Activated CD8-positive, alpha-beta memory T cell treated with anti-CD3 and anti-CD28 coated beads, Interleukin-2, amount 50 U/mL, for 4 hours (primary cell): Measurements from ENCODE around the gene HGS.

ENCODE experiments used
- DNase-seq: peaks from one replicate; pipeline ENCODE4 v3.0.0-alpha.2; 2020

HGS gene

DNA sequence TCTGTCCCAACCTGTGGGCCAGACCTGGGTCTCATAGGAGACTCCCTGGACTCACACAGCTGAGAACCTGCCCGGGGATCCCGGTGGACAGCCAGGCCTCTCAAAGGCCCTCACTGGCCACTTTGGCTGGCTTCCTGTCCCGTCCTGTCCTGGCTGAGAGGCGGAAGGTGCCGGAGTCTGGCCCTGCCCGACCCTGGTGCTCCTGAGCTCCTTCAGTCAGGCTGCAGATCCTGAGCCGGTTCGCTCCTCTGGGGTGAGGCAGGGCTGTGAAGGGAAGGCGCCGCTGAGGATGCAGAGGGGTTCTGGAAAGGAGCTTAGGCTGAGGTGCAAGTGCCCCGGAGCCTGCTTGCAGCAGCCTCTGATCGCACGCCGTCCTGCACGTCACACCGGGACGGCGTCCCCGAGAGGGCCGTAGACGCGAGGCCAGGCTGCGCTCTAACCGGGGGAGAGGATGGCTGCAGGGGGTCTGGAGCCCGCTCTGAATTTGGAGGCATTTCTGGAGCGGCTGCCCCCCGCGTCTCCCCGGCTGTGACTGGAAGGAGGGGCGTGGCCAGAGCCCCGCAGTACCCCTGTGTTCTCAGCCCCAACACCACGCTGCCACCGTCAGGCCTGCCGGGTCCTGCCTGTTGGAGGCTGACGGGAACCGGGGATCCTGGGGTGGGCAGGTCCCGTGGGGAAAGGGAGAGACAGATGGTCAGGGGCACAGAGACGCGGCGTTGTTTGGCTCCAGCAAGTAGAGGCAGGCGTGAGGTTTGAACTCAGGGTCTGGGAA is 4.1 kb downstream of the HGS start:
- no peak for DNase-seq

DNA sequence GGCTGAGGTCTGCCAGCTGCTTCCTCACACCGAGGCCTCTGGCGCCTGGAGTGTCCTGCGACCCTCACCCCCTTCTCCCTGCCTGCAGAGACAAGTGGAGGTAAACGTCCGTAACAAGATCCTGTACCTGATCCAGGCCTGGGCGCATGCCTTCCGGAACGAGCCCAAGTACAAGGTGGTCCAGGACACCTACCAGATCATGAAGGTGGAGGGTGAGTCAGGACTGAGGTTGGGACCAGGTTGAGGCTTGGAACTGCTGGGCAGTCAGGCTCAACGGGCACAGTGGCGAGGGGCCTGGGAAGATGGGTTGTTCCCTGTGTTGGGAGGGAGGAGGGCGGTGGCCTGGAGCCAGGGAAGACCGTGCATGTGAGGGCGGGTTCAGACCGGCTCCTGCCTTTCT is 4.8 kb downstream of the HGS start:
- DNase-seq = no peak

- DNase-seq = no peak
Observed at GRCh38 chr17:81690066-81690465, 6.3 kb downstream of the HGS start.

GRCh38 chr17:81690549-81690948 is 6.7 kb downstream of the HGS start:
- no peak for DNase-seq

- DNase-seq = no peak
Observed at GRCh38 chr17:81691196-81691595, 7.4 kb downstream of the HGS start.

GRCh38 chr17:81691608-81692007 is 7.8 kb downstream of the HGS start:
- no peak for DNase-seq

DNA sequence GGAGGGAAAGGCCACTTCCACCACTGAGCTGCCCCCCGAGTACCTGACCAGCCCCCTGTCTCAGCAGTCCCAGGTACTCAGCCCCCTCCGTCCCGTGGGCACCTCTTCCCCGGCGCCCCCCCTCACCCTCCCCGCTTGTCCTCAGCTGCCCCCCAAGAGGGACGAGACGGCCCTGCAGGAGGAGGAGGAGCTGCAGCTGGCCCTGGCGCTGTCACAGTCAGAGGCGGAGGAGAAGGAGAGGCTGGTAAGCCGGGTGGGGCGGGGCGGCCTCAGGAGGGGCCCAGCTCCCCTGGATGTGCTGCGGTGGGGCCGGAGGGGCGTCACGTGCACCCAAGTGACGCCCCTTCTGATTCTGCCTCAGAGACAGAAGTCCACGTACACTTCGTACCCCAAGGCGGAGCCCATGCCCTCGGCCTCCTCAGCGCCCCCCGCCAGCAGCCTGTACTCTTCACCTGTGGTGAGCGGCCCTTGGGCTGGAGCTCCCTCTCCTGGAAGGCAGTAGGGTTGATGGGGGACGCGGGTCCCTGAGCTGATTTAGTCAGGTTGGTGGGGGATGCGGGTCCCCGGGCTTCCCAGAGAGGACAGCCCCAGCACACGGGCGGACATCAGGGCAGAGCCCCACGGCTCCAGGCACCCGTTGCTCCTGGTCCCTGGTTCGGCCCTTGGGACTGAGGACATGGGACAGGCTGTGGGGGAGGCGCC is 9.8 kb downstream of the HGS start:
- DNase-seq = no peak

GRCh38 chr17:81694810-81695209 is 11.0 kb downstream of the HGS start:
- DNase-seq = no peak

DNA sequence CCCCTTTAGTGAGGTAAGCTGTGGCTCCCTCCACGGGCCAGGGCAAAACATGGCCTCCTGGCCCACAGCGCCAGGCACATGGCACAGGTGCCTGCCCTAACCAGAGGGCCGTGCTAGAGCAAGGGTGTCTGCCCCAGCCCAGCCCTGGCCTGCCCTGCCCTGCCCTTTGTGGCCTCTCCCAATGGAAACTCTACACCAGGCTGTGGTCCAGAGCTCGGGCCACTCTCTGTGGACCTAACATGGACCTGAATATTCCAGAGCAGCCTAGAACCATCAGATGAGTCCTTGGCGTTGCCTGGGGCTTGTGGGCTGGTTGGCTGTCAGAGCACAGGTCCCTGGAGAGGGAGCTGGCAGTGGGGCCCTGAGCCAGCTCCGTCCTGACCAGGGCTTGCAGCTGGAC is 11.4 kb downstream of the HGS start:
- no peak for DNase-seq

GRCh38 chr17:81695801-81696200 is 12.0 kb downstream of the HGS start:
- DNase-seq = no peak

- no peak for DNase-seq
Observed at GRCh38 chr17:81696218-81696941, 12.6 kb downstream of the HGS start.

DNA sequence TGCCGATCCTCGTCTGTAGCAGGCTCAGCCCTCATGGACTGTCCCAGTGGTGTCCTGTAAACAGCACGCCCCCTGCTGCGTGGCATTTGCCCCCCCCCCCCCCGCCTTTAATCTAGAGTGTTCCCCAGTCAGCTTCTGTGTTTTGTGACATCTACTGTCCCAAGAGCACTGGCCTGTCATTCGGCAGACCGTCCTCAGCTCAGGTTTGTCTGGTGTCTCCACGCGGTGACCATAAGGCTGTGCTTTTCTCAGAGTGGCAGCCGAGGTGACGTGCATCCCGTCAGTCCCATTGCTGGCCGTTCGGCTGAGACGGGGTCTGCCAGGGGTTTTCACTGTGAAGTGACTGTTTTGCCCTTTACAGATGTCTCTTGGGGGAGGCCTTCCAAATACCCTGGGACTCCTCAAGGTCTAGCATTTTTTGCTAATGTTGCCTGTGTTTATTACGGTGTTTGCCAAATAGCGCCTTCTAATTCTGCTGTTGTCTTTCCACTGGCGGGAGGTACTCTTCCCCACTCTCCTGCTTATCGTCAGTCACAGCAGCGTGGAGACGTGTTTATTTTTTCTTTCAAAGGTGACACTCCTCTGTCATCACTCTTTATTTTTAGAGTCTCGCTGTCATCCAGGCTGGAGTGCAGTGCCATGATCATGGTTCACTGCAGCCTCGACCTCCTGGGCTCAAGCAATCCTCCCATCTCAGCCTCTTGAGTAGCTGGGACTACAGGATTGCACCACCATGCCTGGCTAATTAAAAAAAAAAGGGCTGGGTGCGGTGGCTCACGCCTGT is 13.6 kb downstream of the HGS start:
- no peak for DNase-seq

- no peak for DNase-seq
Observed at GRCh38 chr17:81700353-81701287, 16.8 kb downstream of the HGS start.

DNA sequence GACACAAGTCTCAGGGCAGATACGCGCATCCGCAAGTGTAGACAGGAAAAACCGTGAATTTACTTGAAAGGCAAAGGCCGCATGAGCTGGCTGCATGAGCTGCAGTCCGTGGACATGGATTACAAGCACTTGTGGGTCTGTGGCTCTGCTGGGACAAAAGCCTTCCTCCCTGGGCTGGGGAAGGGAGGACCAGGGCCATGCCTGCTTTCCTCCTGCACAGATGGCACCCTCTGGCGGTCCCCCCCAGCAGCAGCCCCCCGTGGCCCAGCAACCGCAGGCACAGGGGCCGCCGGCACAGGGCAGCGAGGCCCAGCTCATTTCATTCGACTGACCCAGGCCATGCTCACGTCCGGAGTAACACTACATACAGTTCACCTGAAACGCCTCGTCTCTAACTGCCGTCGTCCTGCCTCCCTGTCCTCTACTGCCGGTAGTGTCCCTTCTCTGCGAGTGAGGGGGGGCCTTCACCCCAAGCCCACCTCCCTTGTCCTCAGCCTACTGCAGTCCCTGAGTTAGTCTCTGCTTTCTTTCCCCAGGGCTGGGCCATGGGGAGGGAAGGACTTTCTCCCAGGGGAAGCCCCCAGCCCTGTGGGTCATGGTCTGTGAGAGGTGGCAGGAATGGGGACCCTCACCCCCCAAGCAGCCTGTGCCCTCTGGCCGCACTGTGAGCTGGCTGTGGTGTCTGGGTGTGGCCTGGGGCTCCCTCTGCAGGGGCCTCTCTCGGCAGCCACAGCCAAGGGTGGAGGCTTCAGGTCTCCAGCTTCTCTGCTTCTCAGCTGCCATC is 17.7 kb downstream of the HGS start:
- no peak for DNase-seq

DNA sequence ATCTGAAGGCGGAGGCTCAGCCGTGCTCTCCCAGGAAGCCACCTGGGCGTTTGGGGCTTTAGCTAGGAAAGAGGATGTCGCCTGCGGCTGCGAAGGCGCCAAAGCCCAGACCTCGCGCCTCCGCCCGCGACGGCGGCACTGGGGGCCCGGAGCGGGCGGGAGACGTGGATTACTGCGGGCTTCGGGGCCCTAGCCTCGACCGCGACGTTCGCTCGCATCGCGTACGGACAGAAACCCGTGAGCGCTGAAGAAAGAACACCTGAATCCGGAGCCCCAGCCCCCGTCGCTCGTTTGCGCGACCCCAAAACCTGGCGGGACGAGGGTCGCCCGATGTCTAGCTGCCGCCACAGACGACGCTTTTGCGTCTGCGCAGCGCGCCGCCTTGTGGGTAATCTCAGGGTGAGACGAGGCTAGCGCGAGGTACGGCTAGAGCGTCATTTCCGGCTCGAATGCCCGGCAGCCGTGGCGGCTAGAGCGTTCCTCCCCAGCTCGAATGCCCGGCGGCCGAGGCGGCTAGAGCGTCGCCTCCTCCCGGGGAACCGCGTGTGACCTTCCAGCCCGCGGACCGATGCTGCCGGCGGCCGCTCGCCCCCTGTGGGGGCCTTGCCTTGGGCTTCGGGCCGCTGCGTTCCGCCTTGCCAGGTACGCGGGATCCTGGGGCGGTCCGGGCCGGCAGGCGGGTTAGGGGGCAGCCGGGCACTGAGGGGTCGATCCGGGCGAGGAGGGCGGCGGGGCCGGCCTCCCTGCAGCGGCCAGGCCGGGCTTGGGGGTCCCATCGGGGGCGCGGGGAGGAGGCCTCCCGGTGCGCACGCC is 19.3 kb downstream of the HGS start, which contains the start of gene MRPL12:
Gene MRPL12, plus strand, starts transcription at position 434 of the 813 bp plus-strand sequence. Its CDS starts 135 bp downstream, at position 569.
- DNase-seq = peak; percentile 88

- DNase-seq = no peak
Observed at GRCh38 chr17:81703747-81704654, 20.2 kb downstream of the HGS start.

DNA sequence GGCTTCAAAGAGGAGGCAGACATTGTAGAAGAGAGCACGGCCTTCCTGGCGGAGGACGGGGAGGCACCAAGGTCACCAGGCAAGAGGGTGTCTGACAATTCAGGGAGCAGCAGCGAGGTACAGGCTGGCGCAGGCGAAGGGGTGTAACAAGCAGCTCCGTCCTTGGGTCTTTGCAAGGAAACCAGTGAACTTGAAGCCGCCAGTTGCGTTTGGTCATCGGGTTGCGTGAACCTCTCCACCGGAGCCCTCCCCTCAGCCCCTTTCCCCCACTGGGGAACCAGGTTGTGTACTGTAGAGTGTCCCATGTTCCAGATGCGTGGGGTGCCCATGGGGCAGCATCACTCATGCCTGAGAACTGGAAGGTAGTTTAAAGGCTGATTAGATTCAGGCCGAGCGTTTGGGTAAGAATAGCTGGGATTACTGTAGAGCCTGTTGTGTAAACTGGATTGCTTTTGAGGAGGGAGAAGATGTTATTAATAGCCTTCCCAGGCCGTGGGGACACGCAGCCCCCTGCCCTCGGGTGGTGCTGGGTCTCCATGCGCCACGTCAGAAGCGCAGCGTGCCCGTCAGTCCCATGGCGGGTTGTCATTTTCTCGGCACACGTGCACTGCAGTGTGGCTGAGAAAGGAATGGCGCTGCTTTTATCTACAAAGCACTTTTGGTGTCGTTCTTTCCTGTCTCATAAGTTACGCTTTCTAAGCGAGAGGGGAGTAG is 21.9 kb downstream of the HGS start:
- DNase-seq = no peak

- no peak for DNase-seq
Observed at GRCh38 chr17:81706232-81706611, 22.4 kb downstream of the HGS start.
